CD14-positive monocyte (primary cell): ENCODE measurements around the gene SCAMP3. TPM values are rescaled to one million over a fixed set of nuclear protein-coding genes. Genes with fewer than 3 reads are reported as not detected.

ENCODE experiments used
- DNase-seq, 3 donors: peaks; one replicate each; pipeline ENCODE4 v3.0.0-alpha.2; 2011 to 2022
- H2AFZ ChIP-seq: 2 replicates; pipeline ENCODE4 v1.6.0; 2012; ENCODE audit warnings: mild to moderate bottlenecking, low read depth, low read length, inconsistent platforms; ENCODE audit not compliant: insufficient read depth, poor library complexity, severe bottlenecking
- H3K27ac ChIP-seq, 2 donors: 1 replicate in 1 of 2; 2 replicates in 1 of 2; pipeline ENCODE4 v1.5.1; 2012 to 2013; ENCODE audit warnings: low read length in 2 of 2, control low read depth in 1 of 2, inconsistent platforms in 1 of 2, low read depth in 1 of 2, mild to moderate bottlenecking in 1 of 2
- H3K27me3 ChIP-seq, 2 donors: one replicate each; pipeline versions ENCODE4 v1.6.0 to v1.6.1; 2011 to 2013; ENCODE audit warnings: low read length in 2 of 2; ENCODE audit not compliant: control insufficient read depth in 2 of 2, insufficient read depth in 2 of 2
- H3K36me3 ChIP-seq, 2 donors: replicated peaks in 1 of 2; 1 replicate in 1 of 2; 2 replicates in 1 of 2; pipeline versions ENCODE4 v1.5.1 to v1.6.1; 2012 to 2013; ENCODE audit warnings: low read length in 2 of 2, control low read depth in 1 of 2, inconsistent platforms in 1 of 2, mild to moderate bottlenecking in 1 of 2; ENCODE audit not compliant: insufficient read depth in 2 of 2, control insufficient read depth in 1 of 2
- H3K4me1 ChIP-seq, 2 donors: 1 replicate in 1 of 2; 2 replicates in 1 of 2; pipeline versions ENCODE4 v1.5.1 to v1.6.1; 2012 to 2013; ENCODE audit warnings: low read length in 2 of 2, control low read depth in 1 of 2, inconsistent platforms in 1 of 2, mild to moderate bottlenecking in 1 of 2, moderate library complexity in 1 of 2; ENCODE audit not compliant: insufficient read depth in 2 of 2, control insufficient read depth in 1 of 2
- H3K4me2 ChIP-seq: replicated peaks from 2 replicates; pipeline ENCODE3; 2012; ENCODE audit warnings: low read length, moderate library complexity, mild to moderate bottlenecking; ENCODE audit not compliant: poor library complexity, severe bottlenecking; ENCODE audit errors: extremely low read depth
- H3K4me3 ChIP-seq, 3 experiments: fragments of 200-600 bp in 1 of 3; sonication (generic) in 1 of 3; replicated peaks in 1 of 3; 1 replicate in 2 of 3; 2 replicates in 1 of 3; pipeline ENCODE4 v1.5.1; 2011 to 2013; ENCODE audit warnings: low read length in 3 of 3, mild to moderate bottlenecking in 3 of 3, control low read depth in 2 of 3, low read depth in 2 of 3, inconsistent platforms in 1 of 3, moderate library complexity in 1 of 3
- H3K79me2 ChIP-seq: 2 replicates; pipeline ENCODE4 v1.6.0; 2012; ENCODE audit warnings: mild to moderate bottlenecking, control low read depth, inconsistent platforms, low read length, moderate library complexity; ENCODE audit not compliant: insufficient read depth
- H3K9ac ChIP-seq: 2 replicates; pipeline ENCODE4 v1.6.0; 2017; ENCODE audit warnings: low read length, mild to moderate bottlenecking; ENCODE audit not compliant: insufficient read depth, poor library complexity, severe bottlenecking
- H3K9me3 ChIP-seq, 2 donors: replicated peaks in 1 of 2; 1 replicate in 1 of 2; 2 replicates in 1 of 2; pipeline versions ENCODE4 v1.5.1 to v1.6.1; 2012 to 2013; ENCODE audit warnings: low read length in 2 of 2, control low read depth in 1 of 2; ENCODE audit not compliant: control insufficient read depth in 1 of 2, insufficient read depth in 1 of 2
- H4K20me1 ChIP-seq: 2 replicates; pipeline ENCODE4 v1.6.0; 2012; ENCODE audit warnings: mild to moderate bottlenecking, low read length, control low read depth, moderate library complexity; ENCODE audit not compliant: insufficient read depth
- H3K27ac Mint-ChIP-seq, 7 donors: one replicate each; pipeline ENCODE4 v1.8.0; 2020; ENCODE audit warnings: mild to moderate bottlenecking in 7 of 7, mixed read lengths in 7 of 7, moderate library complexity in 6 of 7, inconsistent platforms in 2 of 7
- H3K27me3 Mint-ChIP-seq, 3 donors: one replicate each; pipeline ENCODE4 v1.8.0; 2021 to 2022; ENCODE audit warnings: low read depth in 3 of 3, mild to moderate bottlenecking in 3 of 3, mixed read lengths in 3 of 3, moderate library complexity in 3 of 3, inconsistent platforms in 1 of 3
- H3K36me3 Mint-ChIP-seq, 2 donors: one replicate each; pipeline ENCODE4 v1.8.0; 2020; ENCODE audit warnings: mixed read lengths in 2 of 2, inconsistent platforms in 1 of 2, mild to moderate bottlenecking in 1 of 2
- H3K4me1 Mint-ChIP-seq: one replicate; pipeline ENCODE4 v1.8.0; 2020; ENCODE audit warnings: mild to moderate bottlenecking, mixed read lengths
- H3K4me3 Mint-ChIP-seq, 2 donors: one replicate each; pipeline ENCODE4 v1.8.0; 2020; ENCODE audit warnings: mild to moderate bottlenecking in 2 of 2, mixed read lengths in 2 of 2, moderate library complexity in 1 of 2
- H3K9me3 Mint-ChIP-seq, 7 donors: one replicate each; pipeline ENCODE4 v1.8.0; 2020 to 2022; ENCODE audit warnings: mixed read lengths in 7 of 7, mild to moderate bottlenecking in 6 of 7, moderate library complexity in 6 of 7, inconsistent platforms in 2 of 7
- CTCF ChIP-seq: fragments of 200-600 bp; IDR thresholded peaks from one replicate; pipeline ENCODE4 v1.8.0; 2022; ENCODE audit warnings: antibody characterized with exemption, mild to moderate bottlenecking
- WGBS: methylation state at CpG from one replicate; pipeline ENCODE4 v1.1.5; 2013; ENCODE audit warnings: missing lambda C conversion rate; ENCODE audit not compliant: insufficient coverage; 5-methylcytosine and 5-hydroxymethylcytosine counted together
- intact Hi-C, 2 donors: fragments of 100-400 bp; cut with micrococcal nuclease; formaldehyde crosslinking; loops; one replicate each; pipeline versions ENCODE4 v1.15.0 to v1.15.1; 2023
- polyA plus RNA-seq, 3 donors: library from polyadenylated mRNA; depleted of rRNA in 1 of 3; unstranded in 2 of 3; stranded (reverse) in 1 of 3; fragments of 300-500 nt in 2 of 3; fragments of >200 nt in 1 of 3; fragmentation: Illumina TruSeq in 2 of 3; gene quantifications; 1 replicate in 2 of 3; 2 replicates in 1 of 3; pipeline ENCODE4 v1.2.3, GENCODE V29; 2012 to 2021

The SCAMP3 gene
- polyA plus RNA-seq, 3 donors, result 54.9 to 69.8 (median 64.9) TPM

- intact Hi-C loops, result no loop called here
- 98% methylated on average over 10 of the region's 21 CpGs for WGBS
- Histone ChIP-seq H3K9ac (no peak overlapping the region), H3K27me3 (no peaks in the 10 kb centered on the region), H3K4me3 (no peak overlapping the region), H3K36me3 (peaks cover 55 to 68% of the 10 kb centered on the region in 2 donors), H3K27ac (no peak overlapping the region), H3K4me2 (no peak overlapping the region), H3K9me3 (no peaks in the 10 kb centered on the region), H2AFZ (no peak overlapping the region), H3K79me2 (peaks cover 34% of the 10 kb centered on the region), H3K4me1 (peaks cover 14 to 22% of the 10 kb centered on the region in 2 donors), H4K20me1 (peaks cover 40% of the 10 kb centered on the region)
- Mint-ChIP-seq H3K27me3 (no peaks in the 10 kb centered on the region), H3K4me3 (no peak overlapping the region), H3K4me1 (peaks cover 14% of the 10 kb centered on the region), H3K9me3 (no peaks in the 10 kb centered on the region), H3K27ac (no peak overlapping the region), H3K36me3 (peaks cover 64 to 67% of the 10 kb centered on the region in 2 donors)
- no peak for TF ChIP-seq CTCF
- no peak for DNase-seq
Observed at GRCh38 chr1:155269381-155269780, 7.2 kb upstream of the SCAMP3 start.

- no peaks in the 10 kb centered on the region for H3K9me3 ChIP-seq
- H3K4me1 ChIP-seq, result peaks cover 10 to 17% of the 10 kb centered on the region in 2 donors
- H3K36me3 Mint-ChIP-seq, result peaks cover 71 to 75% of the 10 kb centered on the region in 2 donors
- no peaks in the 10 kb centered on the region for H3K27me3 ChIP-seq
- TF ChIP-seq CTCF, result no peak
- H3K79me2 ChIP-seq, result peaks cover 34% of the 10 kb centered on the region
- H3K4me3 ChIP-seq, result no peak overlapping the region
- H3K4me1 Mint-ChIP-seq, result peaks cover 10% of the 10 kb centered on the region
- H2AFZ ChIP-seq, result no peak overlapping the region
- no peak overlapping the region for H3K4me2 ChIP-seq
- intact Hi-C loops, result no loop called here
- H3K9ac ChIP-seq, result no peak overlapping the region
- H3K9me3 Mint-ChIP-seq, result no peaks in the 10 kb centered on the region
- H3K27ac Mint-ChIP-seq, result no peak overlapping the region
- no peaks in the 10 kb centered on the region for H3K27me3 Mint-ChIP-seq
- no peak overlapping the region for H3K4me3 Mint-ChIP-seq
- no peak overlapping the region for H3K27ac ChIP-seq
- H4K20me1 ChIP-seq, result peaks cover 40% of the 10 kb centered on the region
- no peak for DNase-seq
- WGBS, result 99% methylated on average over 14 of the region's 21 CpGs
- peaks cover 63 to 75% of the 10 kb centered on the region in 2 donors for H3K36me3 ChIP-seq
Observed at GRCh38 chr1:155268630-155269029, 6.5 kb upstream of the SCAMP3 start.
